Activated CD4-positive, alpha-beta memory T cell treated with anti-CD3 and anti-CD28 coated beads for 36 hours (primary cell): ENCODE data around the gene FLII. TPM values are rescaled to one million over a fixed set of nuclear protein-coding genes. Genes with fewer than 3 reads are reported as not detected.
A peak's percentile ranks its signal among the peaks of the same experiment; 100 is the strongest.

Source experiments
- CTCF ChIA-PET: fragments of 350-600 bp; sonication (Branson Sonifier 250); formaldehyde crosslinking; loops from one replicate; lab custom pipeline; 2021; ENCODE audit warnings: antibody characterized with exemption, inconsistent platforms; lab: Charles Lee
- POLR2A ChIA-PET: fragments of 350-600 bp; sonication (Branson Sonifier 250); formaldehyde crosslinking; loops from one replicate; lab custom pipeline; 2021; ENCODE audit warnings: antibody characterized with exemption; lab: Charles Lee
- DNase-seq: peaks from one replicate; pipeline ENCODE4 v3.0.0-alpha.2; 2020
- H3K27ac Mint-ChIP-seq: one replicate; pipeline ENCODE4 v1.8.0; 2021; ENCODE audit warnings: mixed read lengths
- H3K27me3 Mint-ChIP-seq: one replicate; pipeline ENCODE4 v1.8.0; 2021; ENCODE audit warnings: mixed read lengths
- H3K36me3 Mint-ChIP-seq: one replicate; pipeline ENCODE4 v1.8.0; 2021; ENCODE audit warnings: mixed read lengths
- H3K4me1 Mint-ChIP-seq: one replicate; pipeline ENCODE4 v1.8.0; 2021; ENCODE audit warnings: low read depth, mixed read lengths
- H3K4me3 Mint-ChIP-seq: one replicate; pipeline ENCODE4 v1.8.0; 2021; ENCODE audit warnings: mild to moderate bottlenecking, mixed read lengths
- H3K9me3 Mint-ChIP-seq: one replicate; pipeline ENCODE4 v1.8.0; 2021; ENCODE audit warnings: mixed read lengths
- intact Hi-C: fragments of 100-400 bp; cut with micrococcal nuclease; formaldehyde crosslinking; loops from one replicate; pipeline ENCODE4 v1.15.1; 2023
- total RNA-seq, 2 experiments: library from RNA; stranded (reverse); gene quantifications; one replicate each; pipeline ENCODE4 v1.2.3, GENCODE V29; 2021

FLII gene
- total RNA-seq, 2 experiments from 2014 or later: 357 to 359 TPM

DNA sequence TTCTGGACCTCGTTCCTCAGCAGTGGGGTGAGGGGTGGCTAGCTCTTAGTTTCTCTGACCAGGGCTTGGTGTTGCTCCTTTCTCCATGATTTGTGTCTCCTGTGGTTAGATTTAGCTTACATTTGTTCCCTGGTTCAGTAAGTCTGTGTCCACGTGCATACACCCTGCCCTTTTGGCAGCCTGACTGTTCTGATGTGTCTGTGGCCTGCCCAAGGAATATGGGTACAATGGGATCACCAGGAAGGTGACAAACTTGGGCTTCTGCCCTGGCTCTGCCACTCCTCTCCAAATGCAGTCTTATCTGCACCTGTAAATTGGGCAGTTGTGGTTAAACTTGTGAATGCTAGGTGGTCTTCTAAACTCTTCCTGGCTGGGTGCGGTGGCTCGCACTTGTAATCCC lies 57.4 kb downstream of the FLII start:
- no peak for DNase-seq
- intact Hi-C loops: no loop called here
- Mint-ChIP-seq H3K27me3 (no peaks in the 10 kb centered on the region), H3K9me3 (no peaks in the 10 kb centered on the region), H3K4me3 (no peak overlapping the region), H3K27ac (no peak overlapping the region), H3K4me1 (peaks cover 27% of the 10 kb centered on the region), H3K36me3 (peaks cover 26% of the 10 kb centered on the region)
- CTCF ChIA-PET: no interaction called here
- POLR2A ChIA-PET: interaction anchor here (0.9 kb wide), 1 partner anchor 9 kb away, joined by 3 read pairs; no protein-coding TSS in a partner anchor

DNA sequence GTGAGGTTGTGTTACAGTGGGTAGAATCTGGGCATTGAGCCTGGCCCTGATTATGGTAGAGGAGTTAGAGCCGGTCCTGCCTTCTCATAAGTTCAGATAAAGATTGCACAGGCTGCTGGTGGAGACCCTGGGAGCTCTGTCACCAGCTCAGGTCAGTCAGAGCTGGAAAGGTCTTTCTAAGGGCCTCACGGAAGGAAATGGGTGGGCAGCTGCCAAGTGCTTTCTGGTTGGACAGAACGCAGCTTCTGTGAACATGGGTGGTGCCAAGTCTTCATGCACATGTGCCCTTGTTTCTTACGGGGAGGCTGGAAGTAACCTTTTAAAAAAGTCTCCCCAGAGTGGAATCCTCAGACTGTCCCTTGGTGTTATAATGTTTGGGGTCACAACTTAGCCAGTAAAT lies 60.0 kb downstream of the FLII start:
- H3K4me3 Mint-ChIP-seq: no peak overlapping the region
- no peak for DNase-seq
- peaks cover 38% of the 10 kb centered on the region for H3K36me3 Mint-ChIP-seq
- CTCF ChIA-PET: interaction anchor here (2.2 to 2.5 kb wide), 2 partner anchors 19 to 57 kb away, joined by 8 to 12 read pairs; no protein-coding TSS in a partner anchor
- H3K27ac Mint-ChIP-seq: peak overlapping the region; percentile 49
- H3K4me1 Mint-ChIP-seq: peaks cover 35% of the 10 kb centered on the region
- intact Hi-C loops: no loop called here
- no peaks in the 10 kb centered on the region for H3K27me3 Mint-ChIP-seq
- POLR2A ChIA-PET: interaction anchor here (1.0 to 1.1 kb wide), 2 partner anchors 12 to 15 kb away, joined by 3 to 5 read pairs; partner anchors contain the start of gene ALKBH5
- H3K9me3 Mint-ChIP-seq: no peaks in the 10 kb centered on the region

DNA sequence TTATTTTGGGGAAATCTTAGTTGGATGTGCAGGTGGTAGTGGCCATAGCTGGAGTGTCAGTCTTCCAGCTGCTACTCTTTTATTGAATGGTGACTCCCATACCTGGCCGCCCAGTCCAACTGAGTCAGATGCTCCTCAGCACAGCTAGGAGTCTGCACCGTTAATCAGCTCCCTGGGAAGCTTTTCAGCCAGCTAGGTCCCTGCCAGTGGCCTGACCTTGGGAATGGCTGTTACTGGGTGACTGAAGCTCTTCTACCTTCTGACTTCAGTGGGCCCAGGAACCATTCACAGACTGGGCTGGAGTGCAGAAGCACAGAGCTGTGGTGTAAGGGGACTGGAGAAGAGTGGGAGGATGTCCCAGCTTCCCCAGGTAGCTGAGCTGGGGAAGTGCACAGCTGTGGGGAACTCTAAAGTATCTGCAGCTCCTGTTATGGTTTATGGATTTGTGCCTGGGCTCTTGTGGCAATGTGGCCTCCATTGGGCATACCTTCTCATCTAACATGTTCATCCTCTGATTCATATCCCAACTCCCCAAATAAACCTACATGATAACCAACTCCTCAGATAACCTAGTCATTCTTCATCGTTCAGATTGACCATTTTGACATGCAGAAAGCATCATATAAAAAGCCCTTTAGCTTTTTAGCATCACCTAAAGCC lies 60.9 kb downstream of the FLII start:
- peaks cover 37% of the 10 kb centered on the region for H3K4me1 Mint-ChIP-seq
- ChIA-PET POLR2A (interaction anchor here (1.1 kb wide), 1 partner anchor 14 kb away, joined by 5 read pairs; the partner anchor contains the start of gene ALKBH5), CTCF (interaction anchor here (1.3 to 2.5 kb wide), 3 partner anchors 9 to 56 kb away, joined by 5 to 12 read pairs (median 8); no protein-coding TSS in a partner anchor)
- peak overlapping the region; percentile 59 for H3K27ac Mint-ChIP-seq
- H3K27me3 Mint-ChIP-seq: no peaks in the 10 kb centered on the region
- intact Hi-C loops: no loop called here
- H3K9me3 Mint-ChIP-seq: no peaks in the 10 kb centered on the region
- H3K4me3 Mint-ChIP-seq: no peak overlapping the region
- H3K36me3 Mint-ChIP-seq: peaks cover 39% of the 10 kb centered on the region
- DNase-seq: no peak

DNA sequence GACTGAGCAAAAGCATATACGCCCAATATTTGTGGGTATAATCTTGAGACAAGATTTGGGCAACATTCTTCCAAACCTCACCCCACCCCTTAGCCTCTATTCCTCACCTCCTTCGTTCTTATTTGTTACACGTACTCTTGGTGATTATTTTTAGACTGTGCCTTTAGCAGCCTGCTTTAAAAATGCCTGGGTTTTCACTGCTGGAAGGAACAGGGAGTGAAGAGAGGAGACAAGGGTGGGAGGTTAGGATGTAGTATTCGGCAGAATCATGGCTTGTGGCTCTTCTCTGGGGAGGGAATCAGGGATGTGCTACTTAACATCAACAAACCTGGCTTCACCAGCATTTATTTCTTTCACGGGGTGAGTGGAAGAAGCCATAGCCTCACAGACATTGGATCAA lies 63.3 kb downstream of the FLII start:
- no peak for DNase-seq
- Mint-ChIP-seq H3K27ac (no peak overlapping the region), H3K4me1 (peaks cover 57% of the 10 kb centered on the region), H3K4me3 (no peak overlapping the region), H3K36me3 (peaks cover 42% of the 10 kb centered on the region), H3K27me3 (no peaks in the 10 kb centered on the region), H3K9me3 (no peaks in the 10 kb centered on the region)
- intact Hi-C loops: no loop called here
- ChIA-PET CTCF (no interaction called here), POLR2A (no interaction called here)

Other genes starting within 250 kb of the FLII start
- gene ATPAF2, start 219.6 kb downstream of the FLII start, total RNA-seq: 10 to 100 TPM; 27.5 to 30.0 TPM
- gene GID4, start 219.3 kb downstream of the FLII start, total RNA-seq: 1 to 10 TPM; 6.1 to 6.2 TPM
- 10 to 100 TPM; 37.7 to 39.3 TPM for gene DRG2, start 170.8 kb downstream of the FLII start, total RNA-seq
- gene MYO15A, start 150.0 kb downstream of the FLII start, total RNA-seq: 1 to 10 TPM in 1 of 2 experiments, under 1 TPM in 1; 0.78 to 1.3 TPM
- gene ALKBH5, start 74.9 kb downstream of the FLII start, total RNA-seq: 100 to 1,000 TPM; 122 to 127 TPM
- gene LLGL1, start 33.1 kb downstream of the FLII start, total RNA-seq: 10 to 100 TPM; 27.3 to 27.5 TPM
- 1 to 10 TPM; 6.5 to 6.8 TPM for gene MIEF2, start 1.9 kb upstream of the FLII start, total RNA-seq
- gene TOP3A, start 56.3 kb upstream of the FLII start, total RNA-seq: 10 to 100 TPM; 52.4 to 53.0 TPM
- 10 to 100 TPM; 11.1 to 11.3 TPM for gene SMCR8, start 56.6 kb upstream of the FLII start, total RNA-seq
- 10 to 100 TPM; 49.2 to 49.9 TPM for gene SHMT1, start 104.8 kb upstream of the FLII start, total RNA-seq
- not detected for gene EVPLL, start 119.0 kb upstream of the FLII start, total RNA-seq
- gene LGALS9C, start 218.1 kb upstream of the FLII start, total RNA-seq: under 1 TPM in 1 of 2 experiments, not detected in 1; 0.19 TPM